Cardiac muscle cell (in vitro differentiated cells and primary cell): ENCODE measurements around the gene ZNF565. TPM values are rescaled to one million over a fixed set of nuclear protein-coding genes. Genes with fewer than 3 reads are reported as not detected.

Source experiments
- DNase-seq, 2 donors: peaks; one replicate each; pipeline versions ENCODE4 v3.0.0 to v3.0.0-alpha.2; 2010 to 2017; ENCODE audit warnings: low read depth in 1 of 2, low spot score in 1 of 2
- H3K27ac ChIP-seq: fragments of 200-600 bp; sonication (generic); 2 replicates; pipeline ENCODE4 v1.5.1; 2016
- H3K27me3 ChIP-seq: fragments of 200-600 bp; sonication (generic); 2 replicates; pipeline ENCODE4 v1.6.0; 2016; ENCODE audit warnings: control low read depth
- H3K36me3 ChIP-seq: fragments of 200-600 bp; sonication (generic); 2 replicates; pipeline ENCODE4 v1.5.1; 2016; ENCODE audit warnings: control low read depth
- H3K4me1 ChIP-seq: fragments of 200-600 bp; sonication (generic); 2 replicates; pipeline ENCODE4 v1.8.1; 2017; ENCODE audit warnings: low read depth, mild to moderate bottlenecking, mixed run types
- H3K4me3 ChIP-seq: fragments of 200-600 bp; sonication (generic); 2 replicates; pipeline ENCODE4 v1.5.1; 2016; ENCODE audit warnings: mild to moderate bottlenecking
- H3K9me3 ChIP-seq: fragments of 200-600 bp; sonication (generic); 2 replicates; pipeline ENCODE4 v1.5.1; 2017; ENCODE audit warnings: low read depth, mild to moderate bottlenecking, control low read depth
- polyA plus RNA-seq: library from polyadenylated mRNA; unstranded; fragments of >200 nt; fragmentation: Nextera tagmentation; extraction: Ambion mirVana; gene quantifications from 2 replicates; pipeline ENCODE4 v1.2.1, GENCODE V29; 2016
- total RNA-seq: library from RNA; depleted of rRNA; stranded (reverse); fragments of >200 nt; gene quantifications from 2 replicates; pipeline ENCODE4 v1.2.3, GENCODE V29; 2016
- TF ChIP-seq, protein P1 (sequence below): IDR thresholded peaks from 2 replicates; pipeline ENCODE4 v1.5.1; 2012; ENCODE audit warnings: low read depth, mild to moderate bottlenecking, low read length

The ZNF565 gene
- total and polyA plus RNA-seq, 2 experiments from 2014 or later = 1.2 to 4.4 TPM

DNA sequence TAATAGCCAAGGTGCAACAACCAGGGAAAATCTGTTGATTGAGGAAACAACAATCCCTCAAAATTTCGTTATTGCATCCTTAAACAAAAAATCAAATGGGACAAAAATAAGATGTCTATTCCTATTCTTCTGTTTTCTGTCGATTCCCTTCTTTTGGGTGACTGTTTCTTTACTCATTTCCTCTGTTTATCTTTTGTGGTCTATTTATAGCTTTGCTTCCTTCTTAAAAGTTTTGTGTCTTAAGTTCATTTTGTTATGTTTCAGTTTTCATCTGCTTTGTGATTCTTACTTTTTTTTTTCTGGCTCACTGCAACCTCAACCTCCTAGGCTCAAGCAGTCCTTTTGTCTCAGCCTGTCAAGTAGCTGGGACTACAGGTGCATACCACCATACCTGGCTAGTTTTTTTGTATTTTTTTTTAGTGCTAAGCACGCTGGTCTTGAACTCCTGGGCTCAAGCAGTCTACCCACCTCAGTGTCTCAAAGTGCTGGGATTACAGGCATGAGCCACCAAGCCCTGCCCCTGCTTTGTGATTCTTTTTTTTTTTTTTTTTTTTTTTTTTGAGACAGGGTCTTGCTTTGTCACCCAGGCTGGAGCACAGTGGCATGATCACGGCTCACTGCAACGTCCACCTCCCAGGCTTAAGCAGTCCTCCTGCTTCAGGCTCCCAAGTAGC, 10.9 kb upstream of the ZNF565 start:
- no peaks in the 10 kb centered on the region for H3K9me3 ChIP-seq
- peaks cover 33% of the 10 kb centered on the region for H3K36me3 ChIP-seq
- DNase-seq = peak in 1 of 2 donors; percentile 35
- no peaks in the 10 kb centered on the region for H3K27me3 ChIP-seq
- TF ChIP-seq, protein P1, sequence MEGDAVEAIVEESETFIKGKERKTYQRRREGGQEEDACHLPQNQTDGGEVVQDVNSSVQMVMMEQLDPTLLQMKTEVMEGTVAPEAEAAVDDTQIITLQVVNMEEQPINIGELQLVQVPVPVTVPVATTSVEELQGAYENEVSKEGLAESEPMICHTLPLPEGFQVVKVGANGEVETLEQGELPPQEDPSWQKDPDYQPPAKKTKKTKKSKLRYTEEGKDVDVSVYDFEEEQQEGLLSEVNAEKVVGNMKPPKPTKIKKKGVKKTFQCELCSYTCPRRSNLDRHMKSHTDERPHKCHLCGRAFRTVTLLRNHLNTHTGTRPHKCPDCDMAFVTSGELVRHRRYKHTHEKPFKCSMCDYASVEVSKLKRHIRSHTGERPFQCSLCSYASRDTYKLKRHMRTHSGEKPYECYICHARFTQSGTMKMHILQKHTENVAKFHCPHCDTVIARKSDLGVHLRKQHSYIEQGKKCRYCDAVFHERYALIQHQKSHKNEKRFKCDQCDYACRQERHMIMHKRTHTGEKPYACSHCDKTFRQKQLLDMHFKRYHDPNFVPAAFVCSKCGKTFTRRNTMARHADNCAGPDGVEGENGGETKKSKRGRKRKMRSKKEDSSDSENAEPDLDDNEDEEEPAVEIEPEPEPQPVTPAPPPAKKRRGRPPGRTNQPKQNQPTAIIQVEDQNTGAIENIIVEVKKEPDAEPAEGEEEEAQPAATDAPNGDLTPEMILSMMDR = no peak
- no peak overlapping the region for H3K4me3 ChIP-seq
- H3K4me1 ChIP-seq = peaks cover 8% of the 10 kb centered on the region
- peak overlapping the region; percentile 50 for H3K27ac ChIP-seq

DNA sequence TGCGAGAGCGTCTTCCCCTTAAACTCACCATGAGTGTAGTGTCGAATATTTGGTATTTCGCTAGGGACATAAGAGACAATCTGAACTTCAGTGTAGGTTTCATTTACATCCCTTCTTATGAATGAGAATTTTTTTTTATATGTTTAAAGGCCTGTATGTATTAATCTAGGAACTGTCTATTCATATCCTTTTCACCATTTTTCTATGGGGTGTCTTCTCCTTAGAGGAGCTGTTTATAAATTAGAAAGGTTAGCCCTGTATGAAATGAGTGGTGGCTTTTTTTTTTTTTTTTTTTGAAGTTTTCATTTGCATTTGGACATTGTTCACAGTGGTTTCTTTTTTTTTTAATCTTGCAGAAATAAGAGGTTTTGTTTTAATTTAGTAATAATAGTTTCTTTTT, 8.0 kb upstream of the ZNF565 start:
- peaks cover 19% of the 10 kb centered on the region for H3K36me3 ChIP-seq
- TF ChIP-seq, protein P1 = no peak
- peaks cover 8% of the 10 kb centered on the region for H3K4me1 ChIP-seq
- no peak overlapping the region for H3K4me3 ChIP-seq
- DNase-seq = no peak
- H3K27ac ChIP-seq = no peak overlapping the region
- H3K9me3 ChIP-seq = no peaks in the 10 kb centered on the region
- no peaks in the 10 kb centered on the region for H3K27me3 ChIP-seq

DNA sequence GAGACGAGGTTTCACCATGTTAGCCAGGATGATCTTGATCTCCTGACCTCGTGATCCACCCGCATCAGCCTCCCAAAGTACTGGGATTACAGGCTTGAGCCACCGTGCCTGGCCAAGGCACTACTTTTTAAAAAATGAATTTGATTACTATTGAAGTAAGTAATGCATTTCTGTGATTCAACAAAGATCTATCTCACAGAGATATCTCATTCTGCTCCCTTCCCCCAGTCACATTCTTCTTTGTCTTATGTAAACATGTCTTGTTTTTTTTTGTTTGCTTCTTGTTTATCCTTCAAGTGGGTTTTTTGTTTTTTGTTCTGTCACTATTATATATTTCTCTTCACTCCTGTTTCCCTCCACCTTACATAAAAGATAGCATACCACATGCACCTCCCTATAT, 7.0 kb upstream of the ZNF565 start:
- Histone ChIP-seq H3K9me3 (no peaks in the 10 kb centered on the region), H3K27ac (no peak overlapping the region), H3K36me3 (peaks cover 16% of the 10 kb centered on the region), H3K4me3 (no peak overlapping the region), H3K27me3 (no peaks in the 10 kb centered on the region), H3K4me1 (peaks cover 8% of the 10 kb centered on the region)
- no peak for DNase-seq
- TF ChIP-seq, protein P1 = no peak

DNA sequence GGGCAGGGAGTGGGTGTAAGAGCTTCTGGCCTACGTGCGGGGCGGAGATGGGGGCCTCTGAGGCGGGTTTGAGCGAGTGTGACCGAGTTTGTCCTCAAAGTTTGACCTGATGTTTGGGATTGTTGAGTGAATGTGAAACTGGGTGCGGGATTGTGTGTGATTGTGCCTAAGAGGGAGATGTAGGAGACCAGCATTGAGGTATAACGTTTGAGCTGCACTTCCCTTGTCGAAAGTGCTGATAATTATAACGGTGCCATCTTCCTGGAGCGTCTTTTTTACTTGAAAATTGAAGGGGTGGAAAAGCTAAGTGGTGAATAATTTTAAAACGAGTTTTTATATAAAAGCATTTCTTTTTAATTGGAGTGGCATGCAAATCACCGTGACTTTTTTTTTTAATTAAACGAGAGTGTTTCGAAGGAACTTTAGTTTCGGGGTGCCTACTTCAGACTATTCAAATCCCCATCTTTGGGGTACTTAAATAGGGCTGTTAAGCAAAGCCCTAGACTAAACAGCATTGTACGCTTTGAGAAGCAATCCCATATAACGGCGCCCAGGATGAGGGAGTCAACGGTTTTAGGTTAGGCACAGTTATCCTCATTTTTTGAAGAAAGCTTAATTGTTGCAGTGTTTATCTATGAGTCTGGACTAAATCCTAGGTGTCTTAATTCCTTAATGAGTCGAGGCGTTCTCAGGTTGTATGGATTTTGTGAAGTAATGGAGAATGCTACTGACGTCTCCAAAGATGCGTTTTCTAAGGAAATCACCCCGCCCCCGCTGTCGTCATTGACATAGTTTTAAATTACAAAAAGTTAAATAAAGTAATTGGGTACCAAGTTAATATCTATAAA, 1.0 kb upstream of the ZNF565 start:
- Histone ChIP-seq H3K27me3 (no peaks in the 10 kb centered on the region), H3K9me3 (no peaks in the 10 kb centered on the region), H3K4me1 (no peaks in the 10 kb centered on the region), H3K4me3 (peak overlapping the region; percentile 60), H3K36me3 (peaks cover 8% of the 10 kb centered on the region), H3K27ac (peak overlapping the region; percentile 97)
- DNase-seq = peak; percentile 17 to 60
- TF ChIP-seq, protein P1 = no peak

DNA sequence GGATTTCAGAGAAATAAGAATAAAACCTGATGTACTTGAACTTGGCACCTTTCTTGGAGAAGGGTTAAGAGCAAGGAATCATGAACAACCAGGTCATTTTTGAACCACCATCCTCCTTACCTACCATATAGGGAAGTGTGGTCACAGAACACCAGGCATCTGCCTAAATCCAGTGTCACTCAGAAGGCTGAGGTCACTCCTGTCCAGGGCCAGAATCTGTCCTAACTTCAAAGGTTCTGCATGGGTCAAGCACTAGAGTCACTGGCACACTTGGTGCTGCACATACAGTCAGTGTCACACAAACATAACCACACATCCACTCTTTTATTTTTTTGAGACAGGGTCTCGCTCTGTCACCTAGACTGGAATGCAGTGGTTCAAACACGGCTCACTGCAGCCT, 1.6 kb downstream of the ZNF565 start:
- DNase-seq = no peak
- Histone ChIP-seq H3K4me1 (no peaks in the 10 kb centered on the region), H3K27ac (no peak overlapping the region), H3K4me3 (no peak overlapping the region), H3K9me3 (no peaks in the 10 kb centered on the region), H3K27me3 (no peaks in the 10 kb centered on the region), H3K36me3 (no peaks in the 10 kb centered on the region)
- TF ChIP-seq, protein P1 = no peak
